Pulmonary artery endothelial cell (primary cell): ENCODE data around the gene ACTBL2. TPM values are rescaled to one million over a fixed set of nuclear protein-coding genes. Genes with fewer than 3 reads are reported as not detected.

ENCODE experiments used
- DNase-seq: peaks from one replicate; pipeline ENCODE4 v3.0.0-alpha.2; 2011; ENCODE audit warnings: low read depth, low spot score
- total RNA-seq: library from RNA; depleted of rRNA; stranded (reverse); fragments of >200 nt; gene quantifications from 2 replicates; pipeline ENCODE4 v1.2.3, GENCODE V29; 2014

Gene ACTBL2
- total RNA-seq, 1 donor from 2014 or later = not detected

DNA sequence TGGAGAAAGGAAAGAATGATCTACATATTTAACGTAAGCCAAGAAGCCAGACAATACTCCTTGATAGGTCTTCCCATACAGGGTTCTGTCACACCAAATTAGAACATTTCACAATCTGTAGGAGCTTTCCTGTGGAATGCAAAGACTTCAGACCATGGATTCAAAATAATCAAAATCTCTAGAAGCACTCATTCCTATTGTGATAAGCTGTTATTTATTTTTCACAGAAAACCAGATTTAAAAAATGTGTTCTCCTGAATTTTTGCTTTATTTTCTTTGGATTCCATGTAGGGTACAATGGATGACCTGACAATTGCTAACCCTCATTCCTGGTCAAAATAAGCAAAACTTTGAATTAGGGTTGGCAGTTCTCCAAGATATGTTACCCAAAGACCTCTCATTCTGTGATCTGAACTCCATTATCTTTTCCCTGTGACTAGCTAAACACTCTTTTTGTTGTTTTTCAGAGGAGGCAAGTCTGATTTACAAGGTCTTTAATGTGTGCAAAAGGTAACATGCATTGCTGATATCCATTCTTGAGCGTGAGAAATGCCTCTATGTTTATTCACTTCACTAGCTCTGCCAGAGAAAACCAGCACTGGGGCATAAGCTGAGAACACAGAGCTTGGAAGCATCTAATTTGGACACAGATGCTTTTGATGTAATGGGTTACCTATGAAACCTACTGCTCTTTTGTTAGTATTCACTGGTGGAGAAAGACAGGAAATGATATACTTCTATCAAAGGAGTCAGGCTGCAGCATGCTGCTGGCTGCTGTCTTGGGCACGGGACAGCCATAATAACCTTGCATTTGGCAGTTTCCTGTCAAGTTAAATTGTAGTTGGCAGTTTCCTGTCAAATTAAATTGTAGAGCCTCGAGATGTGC lies 31.4 kb downstream of the ACTBL2 start:
- peak; percentile 49 for DNase-seq

DNA sequence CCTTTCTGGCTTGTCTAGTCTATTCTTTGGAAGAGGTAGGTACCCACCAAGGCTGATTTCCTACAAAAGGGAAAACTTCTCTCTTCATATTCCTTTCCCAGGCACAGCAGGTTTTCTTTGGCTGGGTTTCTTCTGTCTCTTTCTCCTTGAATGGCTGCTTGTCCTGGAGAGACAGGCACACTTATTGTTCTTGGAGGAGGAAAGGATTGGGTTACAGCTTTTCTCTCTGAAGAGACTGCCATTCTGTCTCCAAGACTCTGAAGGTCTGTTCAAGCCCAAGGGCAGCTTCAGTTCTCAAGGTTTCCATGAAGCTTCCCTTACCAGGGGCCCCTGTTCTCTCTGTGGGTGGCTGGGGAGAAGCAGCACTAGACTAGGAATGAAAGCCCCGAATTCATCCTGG lies 33.9 kb downstream of the ACTBL2 start:
- no peak for DNase-seq

DNA sequence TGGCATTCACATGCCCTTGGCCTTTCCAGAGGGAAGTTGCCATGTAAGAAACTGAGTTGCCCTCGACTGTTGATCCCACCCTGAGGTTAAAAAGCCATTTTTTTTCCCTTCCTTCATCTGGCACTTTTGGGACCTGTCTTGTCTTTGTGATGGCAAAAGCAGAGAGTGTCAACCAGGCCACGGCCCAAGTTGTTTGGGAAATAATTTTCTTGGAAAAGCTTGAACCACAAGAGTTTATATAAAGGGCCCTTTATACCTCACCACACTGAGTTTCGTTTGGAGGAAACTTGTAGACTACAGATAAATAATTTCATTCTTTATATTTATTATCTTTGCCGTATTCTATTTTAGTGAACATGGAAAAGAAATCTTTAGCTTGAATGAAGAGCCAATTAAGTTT lies 34.3 kb downstream of the ACTBL2 start:
- DNase-seq = no peak

DNA sequence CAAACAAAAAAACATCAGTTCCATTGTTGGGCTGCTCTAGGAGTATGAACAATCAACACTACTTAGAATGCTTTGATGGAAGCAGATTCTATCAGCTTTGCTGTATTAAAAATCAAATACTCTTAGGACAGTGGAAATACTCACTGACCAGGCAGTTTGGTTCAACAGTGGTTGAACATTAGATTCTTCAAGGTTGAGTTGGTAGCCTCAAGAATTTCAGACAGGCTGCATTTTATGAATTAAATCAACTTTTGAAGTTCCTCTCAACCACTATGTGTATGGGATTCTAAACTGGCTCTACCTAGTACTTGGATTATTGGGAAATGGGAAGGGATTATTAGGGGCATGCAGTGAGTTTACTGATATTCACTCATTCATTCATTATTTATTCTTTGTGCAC lies 35.0 kb downstream of the ACTBL2 start:
- no peak for DNase-seq

DNA sequence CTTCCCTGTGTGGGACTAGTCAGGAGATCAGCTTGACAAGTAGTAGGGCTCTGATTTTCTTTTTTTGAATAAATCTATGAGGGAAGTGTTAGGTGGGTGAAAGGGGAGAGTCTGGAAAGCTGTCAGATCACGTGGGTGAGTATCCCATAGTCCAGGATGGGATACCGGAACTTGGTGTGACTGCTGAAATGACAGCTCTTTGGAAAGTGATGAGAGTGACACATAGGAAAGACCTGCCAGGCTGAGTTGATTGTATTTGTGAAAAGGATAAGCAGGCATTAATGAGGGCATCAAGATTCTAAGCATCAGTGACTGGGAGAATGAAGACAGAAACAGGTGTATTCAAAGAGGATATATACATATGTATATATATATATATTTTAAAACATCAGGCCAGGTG lies 35.6 kb downstream of the ACTBL2 start:
- no peak for DNase-seq

DNA sequence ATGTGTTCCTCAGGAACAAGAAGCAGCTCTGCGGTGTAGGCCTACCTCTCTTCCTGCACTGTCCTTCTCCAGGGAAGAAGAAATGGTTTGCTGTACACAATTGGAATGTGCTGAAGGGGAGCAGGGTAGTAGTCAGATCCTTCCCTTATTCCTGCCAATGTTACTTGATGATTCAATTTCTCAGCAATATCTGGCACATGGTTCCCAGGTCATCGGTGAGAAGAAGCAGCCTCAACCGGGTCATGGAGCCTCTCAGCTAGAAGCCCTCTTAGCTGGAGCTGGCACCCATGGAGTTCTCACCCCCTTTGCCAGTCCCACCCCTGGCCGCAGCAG lies 36.9 kb downstream of the ACTBL2 start:
- DNase-seq = no peak

DNA sequence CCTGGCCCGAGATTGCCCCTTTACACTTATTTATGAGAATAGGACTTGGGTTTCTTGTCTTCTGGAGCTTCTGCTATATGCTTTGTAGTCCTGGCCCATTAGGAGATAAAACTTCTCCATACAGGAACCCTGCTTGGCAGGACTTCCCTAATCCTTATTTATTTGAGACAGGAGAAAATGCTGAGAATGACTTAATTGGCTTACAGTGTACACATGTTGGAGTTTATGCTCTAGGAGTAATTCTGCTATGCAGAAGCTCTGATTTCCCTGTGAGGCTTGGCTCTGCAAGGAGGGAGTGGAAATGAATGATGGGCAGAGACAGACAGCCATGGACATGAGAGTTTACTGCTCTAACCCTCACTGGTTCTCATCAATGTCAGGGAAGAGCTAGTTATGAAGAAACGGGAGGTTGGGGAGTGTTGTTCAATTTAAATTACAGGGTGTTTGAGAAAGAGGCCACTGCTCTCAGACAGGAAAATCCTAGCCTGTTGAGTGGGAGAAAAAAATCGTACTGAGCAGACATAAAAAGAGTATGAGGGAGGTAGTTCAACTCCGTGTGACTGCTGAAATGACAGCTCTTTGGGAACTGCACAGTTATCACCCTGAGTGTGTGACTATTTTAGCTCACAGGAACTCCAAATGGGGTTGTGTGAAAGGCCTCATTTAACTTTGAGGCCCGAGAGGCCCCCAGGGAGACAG lies 37.5 kb downstream of the ACTBL2 start:
- DNase-seq = no peak

DNA sequence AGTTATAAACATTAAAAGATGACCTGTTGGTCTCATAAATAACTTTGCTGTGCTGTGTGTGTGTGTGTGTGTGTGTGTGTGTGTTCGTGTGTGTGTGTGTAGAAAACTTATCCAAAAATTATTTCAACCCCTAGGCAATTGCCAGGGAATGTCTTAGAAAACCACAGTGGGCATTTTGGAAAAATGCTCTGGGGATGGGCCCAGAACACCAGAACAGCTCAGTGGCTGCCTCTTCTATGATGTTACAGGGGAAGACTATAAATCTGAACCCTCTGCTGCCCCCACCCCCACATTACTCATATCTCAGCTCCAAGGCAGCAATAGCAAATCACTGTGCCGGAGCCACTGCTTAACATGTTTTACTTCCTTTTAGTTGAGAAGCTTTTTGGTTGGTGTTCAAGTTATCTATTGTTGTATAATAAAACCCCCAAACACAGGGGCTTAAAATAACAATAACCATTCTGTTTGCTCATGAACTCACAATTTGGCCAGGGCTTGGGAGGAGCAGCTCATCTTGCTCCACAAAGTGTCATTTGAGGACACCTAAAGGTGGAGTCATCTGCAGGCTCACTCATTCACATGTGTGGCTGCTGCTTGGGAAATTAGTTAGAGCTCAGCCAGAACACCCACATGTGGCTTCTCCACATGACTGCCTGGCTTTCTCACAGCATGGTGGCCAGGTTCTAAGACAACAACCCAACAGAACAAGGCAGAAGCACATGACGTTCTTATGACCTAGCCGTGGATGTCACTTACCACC lies 40.4 kb downstream of the ACTBL2 start:
- peak; percentile 40 for DNase-seq

DNA sequence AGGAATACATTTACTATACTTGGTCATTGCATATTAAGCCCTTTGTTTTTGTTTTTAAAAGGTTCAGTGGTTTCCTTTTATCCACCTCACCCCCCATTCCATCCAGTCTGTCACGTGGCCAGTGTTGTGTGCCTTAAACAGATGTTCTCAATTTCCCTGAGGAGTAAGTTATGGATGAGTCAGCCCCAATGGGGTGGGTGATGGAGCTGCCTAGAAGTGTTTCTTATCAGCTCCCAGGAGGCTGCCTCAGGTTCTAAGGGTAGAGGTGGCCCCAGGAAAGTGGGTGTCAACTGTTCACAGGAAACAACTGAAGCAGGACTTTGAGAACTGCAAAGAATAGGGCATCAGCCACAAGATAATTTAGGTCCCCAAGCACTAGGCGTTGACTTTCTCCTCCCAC lies 41.1 kb downstream of the ACTBL2 start:
- DNase-seq = peak; percentile 93

DNA sequence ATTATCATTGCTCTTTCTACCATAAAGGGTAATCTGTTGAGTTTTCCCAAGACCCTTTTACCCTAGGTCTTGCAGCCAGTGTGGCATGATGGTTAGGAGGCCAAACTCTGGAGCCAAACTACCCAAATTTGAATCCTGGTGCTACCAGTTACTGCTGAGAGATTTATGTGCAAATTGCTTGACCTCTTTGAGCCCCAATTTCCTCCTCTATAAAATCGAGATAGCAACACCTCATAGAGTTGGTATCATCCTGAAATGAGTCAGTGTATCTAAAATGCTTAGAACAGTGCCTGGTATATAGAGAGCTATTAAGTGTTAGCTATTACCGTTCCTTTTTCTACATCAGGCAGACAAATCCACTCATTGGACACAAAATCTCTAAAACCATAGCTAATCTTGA lies 43.0 kb downstream of the ACTBL2 start:
- DNase-seq = no peak

DNA sequence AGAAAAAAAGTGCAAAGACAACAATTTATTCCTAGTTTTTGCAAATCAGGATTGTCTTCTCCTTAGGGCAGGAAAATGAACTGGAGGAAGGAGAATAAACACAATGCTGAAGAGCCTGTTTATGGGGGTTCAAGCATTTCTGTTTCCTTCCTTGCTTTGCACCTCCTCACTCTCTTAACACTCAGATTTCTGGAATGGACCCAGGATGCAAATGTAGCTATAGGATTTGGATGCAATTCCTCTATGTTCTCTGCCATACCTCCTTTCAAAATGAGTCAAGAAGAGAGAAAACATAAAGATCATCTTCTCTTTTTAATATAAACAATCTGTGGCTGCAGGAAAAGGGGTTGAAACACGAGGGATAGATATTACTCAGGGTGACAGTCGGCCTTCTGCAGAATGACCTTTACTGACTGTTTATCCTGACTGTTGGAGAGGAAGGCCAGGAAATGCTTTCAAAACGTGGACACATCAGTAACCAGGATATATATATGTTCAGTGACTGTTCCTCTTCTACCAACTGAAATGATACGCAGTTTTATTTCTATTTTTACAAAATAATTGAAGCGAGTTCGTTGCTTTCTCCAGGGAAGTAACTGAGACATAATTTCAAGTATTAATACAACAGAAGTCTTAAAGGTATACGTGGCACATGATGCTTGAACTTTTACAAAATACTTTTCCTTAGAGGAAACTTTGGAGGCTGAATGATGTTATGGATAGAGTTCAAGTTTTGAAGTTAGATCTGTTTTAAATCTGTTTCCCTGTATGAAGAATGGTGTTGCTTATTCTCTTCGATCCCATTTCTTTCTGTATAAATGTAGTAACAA lies 44.4 kb downstream of the ACTBL2 start:
- DNase-seq = peak; percentile 76

DNA sequence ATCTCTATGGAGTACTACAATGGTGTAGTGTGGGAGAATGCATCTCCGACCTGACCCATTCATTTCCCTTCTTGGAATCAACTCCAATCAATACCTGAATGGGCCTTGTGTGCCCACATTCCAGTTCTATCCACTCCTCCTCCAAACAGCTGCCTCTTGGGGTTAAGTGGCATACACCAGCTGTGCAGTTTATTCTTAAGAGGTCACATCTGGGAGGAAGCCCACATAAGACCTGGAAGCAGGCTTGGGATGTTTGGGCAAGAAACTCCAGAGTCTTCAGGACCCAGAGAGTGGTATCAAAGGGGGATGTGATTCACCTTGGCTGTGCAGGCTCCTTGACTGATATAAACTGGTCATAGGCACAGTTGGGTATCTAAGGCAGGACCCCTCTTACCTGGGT lies 46.0 kb downstream of the ACTBL2 start:
- peak; percentile 92 for DNase-seq

DNA sequence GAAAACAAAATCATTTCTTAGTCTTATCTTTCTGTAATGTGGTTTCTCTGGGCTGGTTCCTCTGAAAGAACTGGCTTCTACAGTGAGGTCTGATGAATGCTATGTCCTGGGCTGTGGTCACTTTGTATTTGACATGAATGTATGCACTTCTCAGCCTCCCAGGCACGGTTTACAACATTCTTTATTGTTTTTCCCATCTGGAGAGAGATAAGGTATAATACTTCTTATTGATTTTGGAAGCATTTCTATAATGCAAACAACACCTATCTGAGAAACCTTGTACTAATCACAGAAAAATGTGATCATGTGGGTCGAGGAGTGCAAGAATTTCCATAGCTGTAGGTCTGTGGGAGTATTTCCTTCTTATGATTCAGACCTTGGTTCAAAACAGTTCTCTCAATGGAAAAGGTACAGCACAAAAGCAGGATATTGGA lies 46.9 kb downstream of the ACTBL2 start:
- DNase-seq = peak; percentile 96

DNA sequence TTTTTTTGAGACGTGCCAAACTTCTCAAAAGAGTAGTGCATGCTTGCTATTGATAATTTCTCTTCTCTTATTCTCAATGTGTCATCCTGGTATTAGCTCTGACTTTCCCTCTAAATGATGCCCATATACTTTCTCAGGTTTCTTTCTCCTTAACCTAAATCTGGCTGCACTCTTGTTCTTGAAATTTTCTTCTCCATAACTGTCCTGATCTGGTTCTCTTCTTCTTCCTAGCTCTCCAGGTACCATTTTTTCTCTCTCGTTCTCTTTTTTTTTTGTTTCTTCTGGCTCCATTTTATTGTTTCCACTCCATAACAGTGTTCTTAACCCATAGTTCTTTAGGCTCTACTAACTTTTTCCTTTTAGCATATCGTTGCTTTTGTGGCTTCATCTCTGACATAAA lies 47.9 kb downstream of the ACTBL2 start:
- no peak for DNase-seq

DNA sequence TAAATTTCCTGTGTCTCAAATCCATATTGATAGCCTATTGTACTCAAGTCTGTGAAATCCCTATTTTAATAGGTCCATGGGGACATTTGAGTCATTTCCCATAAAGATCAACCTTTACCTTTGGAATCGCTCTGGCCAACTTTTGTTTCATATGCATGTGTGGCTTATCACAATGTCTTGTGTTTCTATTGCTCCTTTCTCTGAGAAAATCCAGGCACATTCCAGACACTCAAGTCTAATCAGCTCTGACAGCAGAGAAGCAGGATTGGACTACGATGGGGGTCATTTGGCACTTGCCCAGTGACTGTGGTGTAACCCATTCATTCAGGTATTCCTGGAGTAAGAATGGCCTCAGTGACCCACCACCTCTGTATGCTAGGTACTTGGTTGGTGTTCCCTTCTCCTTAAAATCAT lies 48.4 kb downstream of the ACTBL2 start:
- DNase-seq = no peak

DNA sequence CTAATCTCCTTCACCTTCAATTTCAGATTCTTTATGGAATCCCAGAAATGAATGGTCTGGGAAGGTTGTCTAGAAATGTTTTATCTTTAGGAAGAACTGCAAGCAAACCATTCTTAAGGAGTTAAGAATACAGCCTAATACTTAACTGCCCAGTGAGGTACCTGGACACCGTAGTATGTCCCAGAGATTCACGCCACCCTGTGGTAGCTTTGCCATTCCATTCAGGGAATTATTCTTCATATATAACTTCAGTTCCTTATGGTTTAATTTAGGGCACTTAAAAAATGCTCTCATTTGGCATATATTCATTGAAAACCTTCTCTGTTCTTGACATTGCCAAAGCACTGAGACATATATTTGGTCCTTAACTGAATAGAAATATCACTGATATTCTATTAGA lies 49.7 kb downstream of the ACTBL2 start:
- no peak for DNase-seq

DNA sequence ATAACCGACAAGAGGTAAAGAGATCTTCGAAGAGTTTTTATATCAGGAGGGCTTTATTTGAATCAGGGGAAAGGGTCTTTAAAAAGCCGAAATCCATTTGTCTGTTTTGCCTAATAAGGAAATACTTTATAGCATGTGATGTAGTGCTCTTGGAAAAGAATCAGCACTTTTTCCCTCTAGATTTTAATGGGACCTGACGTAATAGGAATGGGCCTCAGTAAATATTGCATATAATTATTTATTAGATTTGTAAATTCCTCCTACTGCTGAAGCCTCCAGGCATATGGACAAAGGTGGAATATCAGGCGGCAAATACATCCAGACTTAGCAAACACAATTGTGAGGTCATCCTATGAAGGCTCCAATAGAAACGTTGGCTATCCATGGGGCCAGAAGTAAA lies 50.9 kb downstream of the ACTBL2 start:
- DNase-seq = no peak
